Upper lobe of left lung (tissue), 6 donors: ENCODE measurements around the gene ZNF219. TPM values are rescaled to one million over a fixed set of nuclear protein-coding genes. Genes with fewer than 3 reads are reported as not detected.

Experiments
- ATAC-seq, 2 donors: fragments of 200-7000 bp; cut with Tn5 transposase; one replicate each; pipeline ENCODE4 v1.9.1; 2022; ENCODE audit warnings: mild to moderate bottlenecking in 2 of 2, moderate library complexity in 2 of 2; ENCODE audit not compliant: low FRiP score in 2 of 2
- DNase-seq, 2 donors: peaks; one replicate each; pipeline ENCODE4 v3.0.0-alpha.2; 2019 to 2020
- H3K27ac ChIP-seq, 4 donors: fragments of 200-600 bp; sonication (generic); one replicate each; pipeline ENCODE4 v1.5.1; 2016 to 2019
- H3K27me3 ChIP-seq, 4 donors: fragments of 200-600 bp; sonication (generic); one replicate each; pipeline ENCODE4 v1.5.1; 2017 to 2019
- H3K36me3 ChIP-seq, 4 donors: fragments of 200-600 bp; sonication (generic); one replicate each; pipeline ENCODE4 v1.5.1; 2016 to 2019
- H3K4me1 ChIP-seq, 4 donors: fragments of 200-600 bp; sonication (generic); one replicate each; pipeline ENCODE4 v1.5.1; 2018 to 2019
- H3K4me3 ChIP-seq, 4 donors: fragments of 200-600 bp; sonication (generic); one replicate each; pipeline ENCODE4 v1.5.1; 2017 to 2019; ENCODE audit warnings: mild to moderate bottlenecking in 2 of 4, moderate library complexity in 1 of 4
- H3K9me3 ChIP-seq, 4 donors: fragments of 200-600 bp; sonication (generic); one replicate each; pipeline ENCODE4 v1.5.1; 2018 to 2019
- EP300 ChIP-seq, 4 donors: sonication (generic); formaldehyde crosslinking; IDR thresholded peaks; one replicate each; pipeline ENCODE4 v1.5.1; 2017; ENCODE audit warnings: antibody characterized with exemption in 4 of 4, control low read depth in 2 of 4
- POLR2A ChIP-seq, 4 donors: fragments of 450-650 bp; IDR thresholded peaks; one replicate each; pipeline ENCODE4 v1.5.1; 2016 to 2017; ENCODE audit warnings: antibody characterized with exemption in 4 of 4, mild to moderate bottlenecking in 2 of 4
- POLR2AphosphoS5 ChIP-seq, 2 donors: sonication (generic); formaldehyde crosslinking; IDR thresholded peaks; one replicate each; pipeline ENCODE4 v1.5.1; 2017; ENCODE audit warnings: antibody characterized with exemption in 2 of 2
- WGBS, 2 donors: methylation state at CpG; one replicate each; pipeline ENCODE4 v1.1.5; 2017 to 2018; 5-methylcytosine and 5-hydroxymethylcytosine counted together
- total RNA-seq, 6 donors: library from RNA; depleted of rRNA in 4 of 6; stranded (reverse); fragments of >200 nt in 4 of 6; gene quantifications; one replicate each; pipeline versions ENCODE4 v1.1.0 to v1.2.1, GENCODE V29; 2016 to 2021
- TF ChIP-seq, protein P1 (sequence below), 6 experiments: fragments of 450-650 bp in 4 of 6; fragments of 200-600 bp in 2 of 6; sonication (generic) in 2 of 6; IDR thresholded peaks; one replicate each; pipeline ENCODE4 v1.5.1; 2016 to 2019; ENCODE audit warnings: antibody characterized with exemption in 6 of 6
- donor health status: DM: no; HTN: no; CAD: no; lungs with moderate emphysema.
- donor health status: DM: no; HTN: yes; CAD: no; lungs with severe emphysema.

Gene ZNF219
- total RNA-seq, 6 donors from 2014 or later = 46.1 to 97.5 (median 56.3) TPM

DNA sequence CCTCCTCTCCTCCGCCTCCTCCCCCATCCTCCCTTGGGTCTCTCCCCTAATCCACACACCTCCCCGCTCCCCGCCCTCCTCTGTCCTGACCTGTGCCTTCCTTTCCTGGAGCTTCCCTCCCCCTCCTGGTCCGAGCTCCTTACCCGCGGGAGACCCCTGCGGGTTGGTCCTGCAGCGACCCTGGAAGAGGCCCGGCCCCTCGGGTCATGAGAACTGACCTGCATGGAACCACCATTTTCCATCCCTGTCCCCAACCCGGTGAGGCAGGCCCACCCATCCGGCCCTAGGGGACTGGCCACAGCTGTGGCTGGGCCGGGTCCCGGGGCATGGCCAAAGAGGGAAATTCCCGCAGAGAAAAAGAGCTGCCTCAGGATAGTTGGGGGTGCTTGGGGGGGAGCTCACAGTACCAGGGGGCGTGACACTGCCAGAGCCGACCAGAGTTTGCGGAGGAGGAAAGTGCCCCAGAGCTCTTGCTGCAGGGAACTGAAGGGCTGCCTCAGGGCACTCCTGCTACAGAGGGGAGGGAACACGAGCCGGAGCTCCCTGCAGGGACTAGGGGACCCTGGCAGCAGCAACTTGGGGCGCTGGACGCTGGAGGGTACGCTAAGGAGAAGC is 27.7 kb downstream of the ZNF219 start:
- 0 to 2% methylated on average over 19 to 23 of the region's 23 CpGs for WGBS, 2 donors
- peak; percentile 3 to 38 for TF ChIP-seq POLR2AphosphoS5 (IDR thresholded peaks at IDR 0.05)
- TF ChIP-seq, protein P1, sequence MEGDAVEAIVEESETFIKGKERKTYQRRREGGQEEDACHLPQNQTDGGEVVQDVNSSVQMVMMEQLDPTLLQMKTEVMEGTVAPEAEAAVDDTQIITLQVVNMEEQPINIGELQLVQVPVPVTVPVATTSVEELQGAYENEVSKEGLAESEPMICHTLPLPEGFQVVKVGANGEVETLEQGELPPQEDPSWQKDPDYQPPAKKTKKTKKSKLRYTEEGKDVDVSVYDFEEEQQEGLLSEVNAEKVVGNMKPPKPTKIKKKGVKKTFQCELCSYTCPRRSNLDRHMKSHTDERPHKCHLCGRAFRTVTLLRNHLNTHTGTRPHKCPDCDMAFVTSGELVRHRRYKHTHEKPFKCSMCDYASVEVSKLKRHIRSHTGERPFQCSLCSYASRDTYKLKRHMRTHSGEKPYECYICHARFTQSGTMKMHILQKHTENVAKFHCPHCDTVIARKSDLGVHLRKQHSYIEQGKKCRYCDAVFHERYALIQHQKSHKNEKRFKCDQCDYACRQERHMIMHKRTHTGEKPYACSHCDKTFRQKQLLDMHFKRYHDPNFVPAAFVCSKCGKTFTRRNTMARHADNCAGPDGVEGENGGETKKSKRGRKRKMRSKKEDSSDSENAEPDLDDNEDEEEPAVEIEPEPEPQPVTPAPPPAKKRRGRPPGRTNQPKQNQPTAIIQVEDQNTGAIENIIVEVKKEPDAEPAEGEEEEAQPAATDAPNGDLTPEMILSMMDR (IDR thresholded peaks at IDR 0.05) = no peak
- Histone ChIP-seq H3K4me3 (peak overlapping the region; percentile 74 to 84 (median 77)), H3K9me3 (no peaks in the 10 kb centered on the region), H3K36me3 (peaks cover 0 to 26% (median 9%) of the 10 kb centered on the region in 4 donors), H3K4me1 (peaks cover 31 to 46% (median 40%) of the 10 kb centered on the region in 4 donors), H3K27me3 (no peaks in the 10 kb centered on the region), H3K27ac (peak overlapping the region; percentile 86 to 96 (median 92))
- peak; percentile 21 to 63 for ATAC-seq
- peak; percentile 46 to 81 for DNase-seq

DNA sequence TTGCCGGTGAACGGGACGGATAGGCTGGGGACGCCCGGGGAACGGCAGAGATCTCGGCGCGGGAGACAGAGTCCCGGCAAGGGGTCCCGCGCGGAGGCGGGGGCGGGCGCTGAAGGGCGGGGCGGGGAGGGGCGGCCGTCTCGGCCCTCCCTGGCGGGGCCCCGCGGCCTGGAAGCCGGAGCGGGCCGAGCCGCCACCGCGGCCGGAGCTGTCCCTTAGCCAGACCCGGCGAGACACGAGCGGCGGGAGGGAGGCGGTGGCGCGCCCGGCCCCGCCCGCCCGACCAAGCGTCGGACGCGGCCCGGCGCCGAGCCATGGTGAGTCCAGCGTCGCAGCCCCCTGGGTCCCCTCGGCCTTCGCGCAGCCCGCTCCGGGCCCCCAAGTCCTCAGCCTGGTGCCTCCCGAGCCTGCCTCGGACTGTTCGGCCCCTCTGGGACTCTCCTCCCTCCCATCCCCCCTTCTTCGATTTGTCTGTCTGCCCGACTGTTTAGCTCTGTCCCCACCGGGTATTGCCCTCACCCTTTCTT is 28.3 kb downstream of the ZNF219 start, which contains the start of gene ARHGEF40:
Gene ARHGEF40 (plus strand): TSS at position 222 of the 527 bp plus-strand sequence. CDS start 93 bp downstream, at position 315.
- H3K27ac ChIP-seq = peak within 1 kb of the TSS; percentile 86 to 96 (median 92)
- H3K27me3 ChIP-seq = no peaks in the 10 kb centered on the region
- ATAC-seq (peak; percentile 11 to 74), DNase-seq (peak; percentile 60 to 94)
- H3K9me3 ChIP-seq = no peaks in the 10 kb centered on the region
- H3K4me1 ChIP-seq = peaks cover 31 to 46% (median 40%) of the 10 kb centered on the region in 4 donors
- peak within 1 kb of the TSS; percentile 74 to 84 (median 77) for H3K4me3 ChIP-seq
- TF ChIP-seq POLR2A (IDR thresholded peaks at IDR 0.05) (peak in 2 of 4 donors; percentile 29 to 56), EP300 (IDR thresholded peaks at IDR 0.05) (no peak)
- H3K36me3 ChIP-seq = peaks cover 0 to 21% (median 4%) of the 10 kb centered on the region in 4 donors
- 0% methylated on average over 14 to 20 of the region's 63 CpGs for WGBS, 2 donors

DNA sequence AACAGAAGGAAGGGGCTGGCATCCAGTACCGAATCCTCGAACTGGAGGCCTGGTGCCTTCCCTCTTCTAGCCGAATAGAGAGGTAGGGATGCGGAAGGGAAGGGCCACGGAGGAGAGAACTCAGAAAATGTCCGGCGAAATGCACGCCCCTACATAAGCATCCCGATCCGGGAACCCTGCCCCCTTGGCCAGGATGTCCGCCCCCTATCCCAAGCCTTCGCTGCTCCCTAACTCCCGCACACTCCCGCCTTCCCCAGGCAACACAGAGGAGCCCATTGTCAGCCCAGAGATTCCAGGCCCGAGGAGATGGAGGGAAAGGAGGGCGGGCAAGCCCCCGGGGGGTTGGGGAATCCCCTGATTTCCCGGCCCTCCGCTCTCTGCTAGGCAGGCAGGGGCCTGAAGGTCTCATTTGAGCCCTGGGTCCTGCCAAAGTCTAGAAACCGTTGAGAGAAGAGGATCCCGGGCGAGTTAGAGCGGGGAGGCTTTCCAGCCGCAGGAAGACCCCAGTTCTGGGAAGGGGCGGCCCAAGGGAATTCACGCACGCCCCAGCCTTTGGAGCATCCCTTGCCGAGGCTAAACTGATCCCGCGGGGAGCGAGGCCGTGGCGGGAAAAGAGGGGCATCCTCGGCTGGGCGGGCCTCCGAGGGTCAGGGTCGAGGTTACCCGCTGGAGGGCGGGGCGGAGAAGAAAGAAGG is 28.9 kb downstream of the ZNF219 start:
- peak overlapping the region; percentile 86 to 96 (median 92) for H3K27ac ChIP-seq

DNA sequence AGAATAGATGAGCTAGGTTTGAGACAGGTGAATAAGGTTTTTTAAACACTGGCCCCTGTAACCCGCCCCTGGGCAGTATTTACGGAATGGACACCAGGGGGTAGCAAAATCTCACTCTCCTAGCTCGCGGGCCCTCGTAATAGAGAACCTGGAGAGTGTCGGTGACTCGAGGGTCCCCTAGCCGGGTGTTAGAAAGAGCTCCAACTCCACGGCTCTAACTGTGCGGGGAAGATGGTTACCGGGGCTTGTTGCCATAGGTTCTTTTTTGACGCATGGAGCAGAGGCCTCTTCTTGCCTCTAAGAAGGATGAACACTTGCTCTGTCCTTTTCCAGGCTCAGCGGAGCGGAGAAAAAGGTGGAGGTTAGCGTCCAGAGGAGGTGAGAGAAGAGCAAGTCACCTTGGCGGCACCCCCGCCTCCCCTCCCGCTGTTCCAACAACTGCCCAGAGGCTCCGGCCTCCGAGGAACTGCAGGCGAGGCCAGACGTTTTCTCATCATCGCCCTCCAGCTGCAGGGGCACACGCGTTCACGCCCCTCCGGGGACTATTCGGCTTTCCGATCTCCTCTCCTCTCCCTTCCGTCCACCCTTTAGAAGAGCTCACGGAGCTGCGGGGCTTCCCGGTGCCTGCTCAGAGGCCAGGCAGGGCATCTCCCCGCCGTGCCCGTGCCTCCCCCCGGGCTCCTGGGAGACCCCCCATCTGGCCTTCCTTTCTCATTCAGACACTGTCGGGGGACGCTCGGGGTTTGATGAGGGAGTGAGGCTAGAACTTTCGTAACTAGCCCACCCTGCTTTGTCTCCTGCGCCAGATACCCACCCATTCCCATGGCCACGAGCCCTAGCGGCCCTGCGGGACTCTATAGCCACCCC is 29.7 kb downstream of the ZNF219 start:
- TF ChIP-seq, protein P1 (IDR thresholded peaks at IDR 0.05) = peak; percentile 41 to 68 (median 58)
- TF ChIP-seq POLR2A (IDR thresholded peaks at IDR 0.05) = no peak
- Histone ChIP-seq H3K9me3 (no peaks in the 10 kb centered on the region), H3K27me3 (no peaks in the 10 kb centered on the region), H3K27ac (peak overlapping the region; percentile 86 to 96 (median 92)), H3K4me1 (peaks cover 31 to 46% (median 40%) of the 10 kb centered on the region in 4 donors), H3K4me3 (peak overlapping the region; percentile 45 to 84 (median 76)), H3K36me3 (peaks cover 0 to 9% (median 0%) of the 10 kb centered on the region in 4 donors)
- WGBS, 2 donors = 5 to 8% methylated on average over 27 to 45 of the region's 45 CpGs
- DNase-seq = peak; percentile 67 to 79
- ATAC-seq = peak; percentile 46 to 63

More for the DNA sequence above, 28.9 kb downstream of the ZNF219 start:
- H3K9me3 ChIP-seq = no peaks in the 10 kb centered on the region
- peak overlapping the region; percentile 45 to 84 (median 76) for H3K4me3 ChIP-seq
- no peaks in the 10 kb centered on the region for H3K27me3 ChIP-seq
- TF ChIP-seq EP300 (IDR thresholded peaks at IDR 0.05) (no peak), POLR2A (IDR thresholded peaks at IDR 0.05) (no peak), POLR2AphosphoS5 (IDR thresholded peaks at IDR 0.05) (no peak)
- TF ChIP-seq, protein P1 (IDR thresholded peaks at IDR 0.05) = no peak
- ATAC-seq = peak; percentile 2 to 48
- peaks cover 31 to 46% (median 40%) of the 10 kb centered on the region in 4 donors for H3K4me1 ChIP-seq
- H3K36me3 ChIP-seq = peaks cover 0 to 15% (median under 1%) of the 10 kb centered on the region in 4 donors
- 1% methylated on average over 22 to 39 of the region's 40 CpGs for WGBS, 2 donors
- no peak for DNase-seq
